Effector memory CD8-positive, alpha-beta T cell (primary cell): ENCODE data around the gene C1QTNF1.
"Not testable (repeated sequence)": the region's sequence is repeated elsewhere in the genome, so short reads cannot be mapped to it uniquely, and the experiment has no call there.

Experiments
- ATAC-seq: fragments of 150-1000 bp; cut with Tn5 transposase; replicated peaks from 2 replicates; pipeline ENCODE4 v1.10.0; 2021; ENCODE audit warnings: mild to moderate bottlenecking, moderate library complexity
- DNase-seq, 3 experiments: peaks; one replicate each; pipeline ENCODE4 v3.0.0; 2021
- H3K27ac Mint-ChIP-seq, 2 donors: one replicate each; pipeline ENCODE4 v1.8.0; 2022; ENCODE audit warnings: mild to moderate bottlenecking in 2 of 2, mixed read lengths in 2 of 2, moderate library complexity in 2 of 2
- H3K27me3 Mint-ChIP-seq, 2 donors: one replicate each; pipeline ENCODE4 v1.8.0; 2022; ENCODE audit warnings: mixed read lengths in 2 of 2
- H3K36me3 Mint-ChIP-seq: one replicate; pipeline ENCODE4 v1.8.0; 2022; ENCODE audit warnings: mild to moderate bottlenecking, moderate library complexity, mixed read lengths; ENCODE audit not compliant: insufficient read depth
- H3K4me1 Mint-ChIP-seq, 2 donors: one replicate each; pipeline ENCODE4 v1.8.0; 2022; ENCODE audit warnings: low read depth in 2 of 2, mixed read lengths in 2 of 2
- H3K4me3 Mint-ChIP-seq, 2 donors: one replicate each; pipeline ENCODE4 v1.8.0; 2022; ENCODE audit warnings: mild to moderate bottlenecking in 2 of 2, mixed read lengths in 2 of 2, moderate library complexity in 2 of 2
- H3K9me3 Mint-ChIP-seq, 2 donors: one replicate each; pipeline ENCODE4 v1.8.0; 2022; ENCODE audit warnings: mixed read lengths in 2 of 2

C1QTNF1 gene

GRCh38 chr17:79065105-79065670 is 41.2 kb downstream of the C1QTNF1 start:
- H3K27me3 Mint-ChIP-seq: peaks cover 3 to 20% of the 10 kb centered on the region in 2 donors
- H3K9me3 Mint-ChIP-seq: no peaks in the 10 kb centered on the region
- ATAC-seq (peak; percentile 60), DNase-seq (peak; percentile 42 to 48 (median 44))
- no peaks in the 10 kb centered on the region for H3K36me3 Mint-ChIP-seq
- H3K4me1 Mint-ChIP-seq: peaks cover 3 to 4% of the 10 kb centered on the region in 2 donors
- no peak overlapping the region for H3K4me3 Mint-ChIP-seq
- H3K27ac Mint-ChIP-seq: no peak overlapping the region

DNA sequence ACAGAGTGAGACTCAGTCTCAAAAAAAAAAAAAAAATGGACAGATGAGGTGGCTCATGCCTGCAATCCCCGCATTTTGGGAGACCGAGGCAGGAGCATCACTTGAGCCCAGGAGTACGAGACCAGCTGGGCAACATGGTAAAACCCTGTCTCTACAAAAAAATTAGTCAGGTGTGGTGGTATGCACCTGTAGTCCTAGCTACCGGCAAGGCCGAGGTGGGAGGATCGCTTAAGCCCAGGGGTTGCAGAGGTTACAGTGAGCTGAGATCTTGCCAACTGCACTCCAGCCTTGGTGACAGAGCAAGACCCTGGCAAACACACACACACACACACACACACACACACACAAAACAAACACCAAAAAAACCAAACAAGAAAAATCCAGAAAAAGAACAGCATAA is 43.0 kb downstream of the C1QTNF1 start:
- ATAC-seq: no peak

GRCh38 chr17:79070266-79070880 is 46.4 kb downstream of the C1QTNF1 start:
- no peaks in the 10 kb centered on the region for H3K27me3 Mint-ChIP-seq
- no peak overlapping the region for H3K4me3 Mint-ChIP-seq
- DNase-seq (no peak), ATAC-seq (no peak)
- peaks cover 2 to 7% of the 10 kb centered on the region in 2 donors for H3K4me1 Mint-ChIP-seq
- H3K9me3 Mint-ChIP-seq: no peaks in the 10 kb centered on the region
- no peak overlapping the region for H3K27ac Mint-ChIP-seq
- H3K36me3 Mint-ChIP-seq: peaks cover 3% of the 10 kb centered on the region

More for the DNA sequence above, 43.0 kb downstream of the C1QTNF1 start:
- no peak overlapping the region for H3K4me3 Mint-ChIP-seq
- H3K27me3 Mint-ChIP-seq: peaks cover 0 to 16% of the 10 kb centered on the region in 2 donors
- no peaks in the 10 kb centered on the region for H3K9me3 Mint-ChIP-seq
- no peak overlapping the region for H3K27ac Mint-ChIP-seq
- H3K4me1 Mint-ChIP-seq: peaks cover 3 to 4% of the 10 kb centered on the region in 2 donors
- H3K36me3 Mint-ChIP-seq: no peaks in the 10 kb centered on the region
- DNase-seq: no peak

- Mint-ChIP-seq H3K27me3 (no peaks in the 10 kb centered on the region), H3K36me3 (peaks cover 3% of the 10 kb centered on the region), H3K9me3 (no peaks in the 10 kb centered on the region), H3K4me3 (no peak overlapping the region), H3K27ac (no peak overlapping the region), H3K4me1 (peaks cover 10 to 16% of the 10 kb centered on the region in 2 donors)
- ATAC-seq: no peak
- DNase-seq: no peak
Observed at GRCh38 chr17:79071161-79071740, 47.3 kb downstream of the C1QTNF1 start.

DNA sequence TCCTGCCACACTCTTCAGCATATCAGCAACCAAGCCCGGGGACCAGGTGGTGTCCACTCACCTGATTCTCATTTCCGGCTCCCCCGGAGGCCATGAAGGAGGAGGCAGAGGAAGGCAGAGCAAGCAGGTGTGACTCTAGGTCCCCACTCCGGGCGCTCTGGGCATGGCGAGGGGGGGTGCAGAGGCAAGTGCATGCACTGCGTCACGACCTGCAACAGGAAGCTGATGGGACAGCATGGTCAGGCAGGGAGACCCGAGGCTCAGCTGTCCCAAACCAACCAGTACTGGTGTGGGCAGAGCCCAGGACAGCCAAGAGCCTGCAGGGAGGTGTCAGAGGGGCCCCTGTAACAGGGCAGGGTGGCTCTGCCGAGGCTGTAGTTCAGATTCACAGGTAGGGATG is 48.6 kb downstream of the C1QTNF1 start:
- Mint-ChIP-seq H3K4me3 (no peak overlapping the region), H3K27ac (no peak overlapping the region), H3K27me3 (no peaks in the 10 kb centered on the region), H3K36me3 (peaks cover 3% of the 10 kb centered on the region), H3K4me1 (peaks cover 10 to 21% of the 10 kb centered on the region in 2 donors), H3K9me3 (no peaks in the 10 kb centered on the region)
- no peak for DNase-seq
- no peak for ATAC-seq

DNA sequence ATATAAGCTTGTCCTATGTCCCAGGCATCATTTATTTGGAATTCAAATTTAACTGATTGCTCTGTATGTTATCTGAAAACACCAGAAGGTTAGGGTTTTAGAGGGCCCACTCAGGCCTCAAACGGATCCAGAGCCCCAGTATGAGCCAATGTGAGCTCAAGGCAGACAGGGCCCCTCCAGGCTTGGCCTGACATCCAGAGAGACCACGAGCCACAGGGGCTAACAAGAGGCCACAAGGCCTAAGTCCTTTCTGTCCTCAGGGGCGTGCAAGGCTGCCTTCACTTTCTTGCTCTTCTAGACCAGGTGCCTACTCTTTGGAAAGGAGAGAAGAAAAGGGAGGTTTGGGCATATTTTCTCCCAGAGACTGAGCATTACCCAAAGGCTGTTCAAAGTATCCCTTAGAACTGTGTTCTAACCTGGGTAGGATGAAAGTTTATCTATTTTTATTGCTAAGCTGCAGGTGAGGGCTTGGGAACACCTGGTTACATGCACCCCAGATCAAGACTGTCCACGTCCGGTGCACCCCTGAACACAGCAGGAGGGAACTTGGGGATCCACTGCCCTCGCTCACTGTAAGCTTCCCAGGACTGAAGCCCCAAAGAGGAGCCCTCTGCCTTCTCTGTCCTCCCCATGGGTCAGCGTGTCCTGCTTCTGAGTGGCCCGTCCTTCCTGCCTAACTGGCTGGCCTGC is 49.2 kb downstream of the C1QTNF1 start:
- no peak for ATAC-seq
- H3K27me3 Mint-ChIP-seq: no peaks in the 10 kb centered on the region
- H3K36me3 Mint-ChIP-seq: peaks cover 3% of the 10 kb centered on the region
- no peak overlapping the region for H3K27ac Mint-ChIP-seq
- H3K4me3 Mint-ChIP-seq: no peak overlapping the region
- peaks cover 10 to 21% of the 10 kb centered on the region in 2 donors for H3K4me1 Mint-ChIP-seq
- DNase-seq: no peak
- no peaks in the 10 kb centered on the region for H3K9me3 Mint-ChIP-seq

DNA sequence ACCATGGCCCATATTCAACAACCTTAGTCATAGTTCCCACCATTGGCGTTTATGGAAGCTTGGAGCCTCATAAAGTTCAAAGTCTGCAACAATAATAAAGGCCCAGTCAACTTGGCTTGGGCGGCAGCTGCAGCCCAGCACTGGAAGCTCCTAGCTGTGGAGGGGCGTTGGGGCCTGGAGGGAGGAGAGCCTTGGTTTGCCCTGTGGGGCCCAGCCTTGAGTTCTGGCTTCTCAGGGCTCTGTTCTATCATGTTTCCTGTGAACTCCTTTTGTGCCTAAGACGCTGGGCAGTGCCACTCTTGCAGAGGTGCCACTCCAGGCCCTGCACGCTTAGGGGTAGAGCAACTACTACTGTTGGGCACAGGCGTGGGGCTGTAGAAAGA is 49.7 kb downstream of the C1QTNF1 start:
- Mint-ChIP-seq H3K27me3 (no peaks in the 10 kb centered on the region), H3K4me1 (peaks cover 10 to 21% of the 10 kb centered on the region in 2 donors), H3K27ac (no peak overlapping the region), H3K9me3 (no peaks in the 10 kb centered on the region), H3K4me3 (peak overlapping the region in 1 of 2 donors; percentile 86), H3K36me3 (peaks cover 3% of the 10 kb centered on the region)
- ATAC-seq (no peak), DNase-seq (no peak)

- Mint-ChIP-seq H3K4me3 (peak overlapping the region; percentile 75 to 86), H3K4me1 (peaks cover 10 to 21% of the 10 kb centered on the region in 2 donors), H3K27ac (peak overlapping the region in 1 of 2 donors; percentile 74)
- not testable (repeated sequence) for DNase-seq, ATAC-seq, H3K9me3 Mint-ChIP-seq, H3K27me3 Mint-ChIP-seq, H3K36me3 Mint-ChIP-seq
Observed at GRCh38 chr17:79074121-79074648, 50.2 kb downstream of the C1QTNF1 start.

- H3K27ac Mint-ChIP-seq: peak within 1 kb of the TSS; percentile 74 to 84
- ATAC-seq: peak; percentile 95
- peaks cover 10 to 21% of the 10 kb centered on the region in 2 donors for H3K4me1 Mint-ChIP-seq
- no peaks in the 10 kb centered on the region for H3K9me3 Mint-ChIP-seq
- DNase-seq: peak; percentile 84 to 90 (median 84)
- H3K4me3 Mint-ChIP-seq: peak within 1 kb of the TSS; percentile 75 to 86
- H3K36me3 Mint-ChIP-seq: peaks cover 7% of the 10 kb centered on the region
- no peaks in the 10 kb centered on the region for H3K27me3 Mint-ChIP-seq
Observed at GRCh38 chr17:79074649-79075445, 50.9 kb downstream of the C1QTNF1 start, which contains the start of gene ENGASE. Gene ENGASE, plus strand, starts transcription at chr17:79074824. Its CDS starts 121 bp downstream, at chr17:79074945.

DNA sequence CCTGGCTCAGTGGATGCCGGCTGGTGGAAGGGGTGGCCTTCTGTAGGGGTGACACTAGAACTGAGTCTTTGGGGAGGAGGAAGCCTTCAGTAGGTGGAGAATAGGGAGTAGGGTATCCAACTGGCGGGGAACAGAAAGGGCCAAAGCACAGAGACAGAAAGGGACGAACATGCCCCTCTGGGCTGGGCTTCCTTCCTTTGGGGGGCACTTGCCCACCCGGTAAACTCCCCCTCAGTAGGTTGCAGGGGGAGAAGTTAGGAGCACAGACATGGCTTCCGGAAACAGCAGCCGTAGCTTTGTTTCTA is 51.4 kb downstream of the C1QTNF1 start:
- H3K9me3 Mint-ChIP-seq: no peaks in the 10 kb centered on the region
- peak; percentile 20 for ATAC-seq
- H3K27ac Mint-ChIP-seq: peak overlapping the region; percentile 74 to 84
- DNase-seq: peak in 2 of 3 experiments; percentile 20 to 31
- peaks cover 10 to 21% of the 10 kb centered on the region in 2 donors for H3K4me1 Mint-ChIP-seq
- no peaks in the 10 kb centered on the region for H3K27me3 Mint-ChIP-seq
- peak overlapping the region; percentile 75 to 86 for H3K4me3 Mint-ChIP-seq
- H3K36me3 Mint-ChIP-seq: peaks cover 11% of the 10 kb centered on the region

DNA sequence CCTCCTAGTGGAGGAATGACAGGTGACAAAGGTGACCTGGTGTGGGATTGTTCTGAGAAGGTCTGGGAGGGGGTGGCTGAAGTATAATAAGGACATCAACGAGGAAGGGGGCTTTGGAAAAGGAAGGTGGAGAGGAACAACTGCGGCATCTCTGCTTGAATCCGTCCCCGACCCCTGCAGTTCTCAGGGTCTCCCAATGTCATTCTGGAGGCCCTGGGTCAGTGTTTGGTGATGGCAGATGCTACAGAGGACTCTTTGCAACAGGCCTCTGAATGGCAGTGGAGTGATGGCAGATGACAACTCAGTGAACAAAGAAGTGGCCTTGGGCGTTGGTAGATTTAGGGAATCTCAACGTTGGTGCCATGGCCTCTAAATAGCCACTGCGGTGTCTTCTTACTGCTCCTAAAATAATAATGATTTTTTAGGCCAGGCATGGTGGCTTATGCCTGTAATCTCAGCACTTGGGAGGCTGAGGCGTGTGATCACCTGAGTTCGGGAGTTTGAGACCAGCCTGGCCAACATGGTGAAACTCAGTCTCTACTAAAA is 52.0 kb downstream of the C1QTNF1 start:
- Mint-ChIP-seq H3K27me3 (no peaks in the 10 kb centered on the region), H3K36me3 (peaks cover 13% of the 10 kb centered on the region), H3K4me3 (peak overlapping the region; percentile 75 to 86), H3K27ac (peak overlapping the region; percentile 74 to 84), H3K9me3 (no peaks in the 10 kb centered on the region), H3K4me1 (peaks cover 13 to 21% of the 10 kb centered on the region in 2 donors)
- DNase-seq (no peak), ATAC-seq (no peak)

- no peak for DNase-seq
- Mint-ChIP-seq H3K4me1 (peaks cover 17 to 21% of the 10 kb centered on the region in 2 donors), H3K27me3 (no peaks in the 10 kb centered on the region), H3K9me3 (no peaks in the 10 kb centered on the region), H3K27ac (peak overlapping the region in 1 of 2 donors; percentile 35), H3K36me3 (peaks cover 15% of the 10 kb centered on the region), H3K4me3 (no peak overlapping the region)
- ATAC-seq: no peak
Observed at GRCh38 chr17:79077587-79077986, 53.6 kb downstream of the C1QTNF1 start.
